Right renal pelvis (tissue), 4 donors: ENCODE data around the gene SETD5. TPM values are rescaled to one million over a fixed set of nuclear protein-coding genes. Genes with fewer than 3 reads are reported as not detected.

Experiments
- DNase-seq, 4 donors: peaks; one replicate each; pipeline ENCODE4 v3.0.0-alpha.2; 2013; ENCODE audit warnings: low read depth in 4 of 4, low spot score in 3 of 4, missing footprints in 1 of 4
- polyA plus RNA-seq, 4 donors: library from polyadenylated mRNA; unstranded; fragments of 120-200 nt; gene quantifications; one replicate each; pipeline ENCODE4 v1.2.1, GENCODE V29; 2013; ENCODE audit not compliant: insufficient read length in 4 of 4

SETD5 gene
- polyA plus RNA-seq, 4 donors, result 106 to 125 (median 111) TPM

DNA sequence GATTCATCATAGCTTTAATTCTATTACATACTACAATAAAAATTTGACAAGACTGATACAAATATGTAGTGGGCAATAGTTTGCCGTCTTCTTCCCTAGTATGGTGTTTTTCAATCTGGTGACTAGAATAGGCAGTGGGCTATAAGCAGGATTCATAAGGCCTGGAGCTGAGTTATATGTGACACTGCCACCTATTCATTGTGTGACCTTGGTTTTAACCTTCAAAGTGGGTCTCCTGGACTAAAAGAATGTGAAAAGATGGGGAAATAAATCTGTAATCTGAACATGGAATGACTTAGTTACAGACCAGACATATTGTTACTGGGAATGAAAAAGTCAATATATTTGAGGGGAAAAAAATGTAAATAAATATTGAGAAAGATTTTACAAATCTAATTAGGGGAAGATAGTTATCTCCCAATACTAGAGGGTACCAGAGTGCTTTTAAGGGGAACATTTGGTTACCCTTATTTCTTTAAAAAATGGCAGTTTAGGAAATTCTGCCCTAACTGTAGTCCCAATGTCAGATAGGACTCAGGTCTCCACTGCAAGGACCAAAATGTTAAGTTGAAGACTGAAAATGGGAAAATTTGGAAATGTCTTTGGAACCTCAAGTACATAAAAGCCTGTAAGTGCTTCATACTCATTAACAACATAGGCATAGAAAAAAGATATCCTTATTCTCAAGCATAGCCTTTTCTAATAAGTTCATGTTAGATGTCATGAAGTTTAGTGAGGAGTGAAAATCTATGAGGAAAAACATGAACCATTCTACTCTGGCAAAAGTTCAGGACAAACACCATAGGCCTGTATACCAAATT lies 10.7 kb upstream of the SETD5 start:
- no peak for DNase-seq

DNA sequence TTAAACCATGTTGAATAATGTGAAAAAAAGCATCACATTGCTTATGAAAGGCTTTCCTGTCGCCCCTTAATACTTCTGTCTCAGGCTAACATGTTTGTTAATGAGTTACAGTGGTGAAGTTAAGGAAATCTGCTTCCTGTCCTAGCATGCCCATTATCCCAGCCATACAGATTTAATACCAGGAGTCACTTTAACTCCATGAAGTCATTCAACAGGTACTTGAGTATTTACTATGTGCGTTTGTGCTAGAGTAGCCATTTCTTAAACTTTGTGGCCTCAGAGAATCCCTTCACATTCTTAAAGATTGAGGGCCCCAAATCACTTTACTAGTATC lies 10.1 kb upstream of the SETD5 start:
- no peak for DNase-seq

DNA sequence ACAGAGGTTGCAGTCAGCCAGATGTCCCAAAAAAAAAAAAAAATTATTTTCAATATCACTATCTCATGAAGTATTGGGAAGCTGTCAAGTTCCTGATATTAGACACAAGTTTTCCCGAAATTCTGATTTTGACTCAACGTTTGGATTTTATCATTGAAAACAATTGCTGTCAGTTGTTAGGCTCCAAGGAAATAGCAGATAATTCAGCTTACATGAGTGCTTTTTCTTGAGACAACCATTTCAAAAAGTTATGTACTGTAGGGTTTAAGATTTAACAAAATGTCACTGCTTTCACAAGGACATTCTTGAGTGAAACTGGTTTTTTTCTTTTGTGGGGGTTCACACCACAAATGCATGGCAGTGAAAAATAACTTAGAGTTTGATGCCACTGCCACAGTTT lies 9.3 kb upstream of the SETD5 start:
- DNase-seq, result no peak

GRCh38 chr3:9388562-9389272 lies 8.7 kb upstream of the SETD5 start:
- DNase-seq, result no peak

DNA sequence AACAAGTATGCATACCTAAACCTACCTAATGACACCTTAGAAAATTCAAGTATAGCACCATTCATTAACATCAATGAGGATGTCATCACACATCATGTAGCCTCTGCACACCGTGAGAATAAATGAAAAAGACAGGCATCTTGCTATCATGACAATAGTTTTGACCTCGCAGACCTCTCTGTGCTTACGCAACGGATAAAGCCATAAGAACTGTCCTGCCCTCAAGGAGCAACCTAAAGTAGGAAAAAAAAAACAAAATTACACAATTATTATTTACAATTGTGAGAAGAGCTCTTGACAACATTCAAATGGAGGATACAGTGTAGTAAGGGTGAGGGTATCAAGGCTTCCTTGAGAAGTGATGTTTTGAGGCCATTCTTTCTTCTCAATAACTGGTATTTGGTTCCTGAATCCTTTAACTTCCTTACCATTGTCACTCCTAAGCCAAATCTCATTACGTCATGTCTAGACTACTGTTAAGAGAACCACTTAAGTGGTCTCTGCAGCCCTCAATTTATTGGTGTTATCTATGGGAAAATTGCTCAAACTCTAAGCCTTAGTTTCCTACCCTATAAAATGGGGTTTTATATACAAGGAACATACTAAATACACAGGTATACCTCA lies 7.0 kb upstream of the SETD5 start:
- DNase-seq, result no peak

DNA sequence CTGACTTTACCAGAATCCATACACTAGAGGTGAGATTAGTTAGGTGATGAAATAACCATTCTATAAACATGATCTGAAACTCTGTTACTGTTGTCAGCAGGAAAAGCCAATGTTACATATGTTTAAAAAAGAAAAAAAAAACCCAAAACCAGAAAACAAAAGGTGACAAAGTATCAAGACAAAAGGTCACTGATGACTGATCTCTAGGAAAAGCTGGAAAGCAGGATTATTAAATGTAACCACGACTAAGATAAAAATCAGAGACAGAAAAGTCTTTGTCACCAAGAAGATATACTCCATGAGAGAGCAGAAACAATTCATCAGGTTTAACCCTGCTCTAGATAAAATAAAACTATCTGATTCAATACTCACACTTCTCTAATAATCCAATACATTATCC lies 5.4 kb upstream of the SETD5 start:
- DNase-seq, result no peak

- DNase-seq, result no peak
Measured at GRCh38 chr3:9395570-9396300, 1.7 kb upstream of the SETD5 start.

DNA sequence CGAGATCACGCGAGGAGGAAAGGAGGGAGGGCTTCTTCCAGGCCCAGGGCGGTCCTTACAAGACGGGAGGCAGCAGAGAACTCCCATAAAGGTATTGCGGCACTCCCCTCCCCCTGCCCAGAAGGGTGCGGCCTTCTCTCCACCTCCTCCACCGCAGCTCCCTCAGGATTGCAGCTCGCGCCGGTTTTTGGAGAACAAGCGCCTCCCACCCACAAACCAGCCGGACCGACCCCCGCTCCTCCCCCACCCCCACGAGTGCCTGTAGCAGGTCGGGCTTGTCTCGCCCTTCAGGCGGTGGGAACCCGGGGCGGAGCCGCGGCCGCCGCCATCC lies 1.1 kb upstream of the SETD5 start:
- DNase-seq, result peak in 1 of 4 donors; percentile 73

- peak; percentile 95 to 98 (median 96) for DNase-seq
Measured at GRCh38 chr3:9396632-9397331, 633 bp upstream of the SETD5 start.

DNA sequence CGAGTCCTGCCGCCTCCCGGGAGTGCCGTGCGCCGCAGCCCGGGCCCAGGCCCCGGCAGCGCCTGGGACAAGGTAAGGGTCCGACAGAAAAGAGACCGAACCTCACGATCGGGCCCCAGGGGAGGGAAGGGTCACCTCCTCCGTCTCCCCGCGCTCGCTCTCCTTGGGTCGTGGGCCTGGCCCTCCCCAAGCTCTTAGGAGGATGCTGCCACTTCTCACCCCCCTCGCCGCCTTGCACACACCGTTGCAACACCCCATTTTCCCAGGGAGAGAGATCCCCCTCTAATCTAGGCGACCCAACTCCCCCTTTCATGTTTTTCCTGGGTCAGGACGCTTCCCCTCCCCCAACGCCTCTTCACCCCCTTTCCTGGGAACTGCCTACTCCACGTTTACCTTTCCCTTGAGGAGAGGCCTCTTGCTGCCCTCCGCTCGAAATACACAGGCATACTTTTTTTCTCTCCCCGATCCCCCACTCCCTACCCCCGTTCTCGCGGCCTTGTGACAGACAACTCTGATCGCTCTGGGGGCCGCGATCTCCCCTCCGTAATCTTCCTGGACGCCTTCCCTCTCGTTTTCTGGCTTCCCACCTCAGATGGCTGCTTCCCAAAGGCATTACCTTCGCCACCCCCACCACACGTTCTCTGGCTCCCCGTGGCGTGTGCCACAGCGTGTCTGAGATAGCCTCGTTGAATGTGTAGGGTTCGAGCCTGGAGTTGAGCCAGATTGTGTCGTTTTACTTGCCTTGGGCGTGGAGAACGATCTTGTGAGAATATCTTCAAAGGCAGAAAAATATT lies 688 bp downstream of the SETD5 start:
- peak in 2 of 4 donors; percentile 23 to 48 for DNase-seq

GRCh38 chr3:9398700-9399336 lies 1.4 kb downstream of the SETD5 start:
- peak in 1 of 4 donors; percentile 27 for DNase-seq

GRCh38 chr3:9399337-9399703 lies 1.9 kb downstream of the SETD5 start:
- DNase-seq, result no peak

GRCh38 chr3:9399746-9400145 lies 2.3 kb downstream of the SETD5 start:
- DNase-seq, result peak; percentile 60 to 77 (median 72)

DNA sequence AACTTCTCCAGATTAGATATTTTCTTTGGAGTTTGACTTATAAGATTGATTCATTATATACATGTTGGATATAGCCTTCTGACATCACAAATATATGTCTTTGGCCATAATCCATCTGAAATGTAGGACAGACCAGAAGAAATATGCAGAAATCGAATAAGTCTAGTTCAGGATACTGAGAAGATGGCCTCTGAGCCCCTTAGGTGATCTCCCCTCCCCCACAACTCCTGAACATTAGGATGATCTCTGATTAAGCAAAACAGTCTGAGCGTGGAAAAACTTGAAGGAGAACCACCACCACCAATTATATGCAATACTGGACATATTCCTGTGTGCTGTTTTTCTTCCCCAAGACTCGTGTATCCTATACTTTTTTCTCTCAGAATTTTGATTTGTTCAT lies 3.2 kb downstream of the SETD5 start:
- DNase-seq, result no peak

- DNase-seq, result no peak
Measured at GRCh38 chr3:9401986-9402385, 4.6 kb downstream of the SETD5 start.

DNA sequence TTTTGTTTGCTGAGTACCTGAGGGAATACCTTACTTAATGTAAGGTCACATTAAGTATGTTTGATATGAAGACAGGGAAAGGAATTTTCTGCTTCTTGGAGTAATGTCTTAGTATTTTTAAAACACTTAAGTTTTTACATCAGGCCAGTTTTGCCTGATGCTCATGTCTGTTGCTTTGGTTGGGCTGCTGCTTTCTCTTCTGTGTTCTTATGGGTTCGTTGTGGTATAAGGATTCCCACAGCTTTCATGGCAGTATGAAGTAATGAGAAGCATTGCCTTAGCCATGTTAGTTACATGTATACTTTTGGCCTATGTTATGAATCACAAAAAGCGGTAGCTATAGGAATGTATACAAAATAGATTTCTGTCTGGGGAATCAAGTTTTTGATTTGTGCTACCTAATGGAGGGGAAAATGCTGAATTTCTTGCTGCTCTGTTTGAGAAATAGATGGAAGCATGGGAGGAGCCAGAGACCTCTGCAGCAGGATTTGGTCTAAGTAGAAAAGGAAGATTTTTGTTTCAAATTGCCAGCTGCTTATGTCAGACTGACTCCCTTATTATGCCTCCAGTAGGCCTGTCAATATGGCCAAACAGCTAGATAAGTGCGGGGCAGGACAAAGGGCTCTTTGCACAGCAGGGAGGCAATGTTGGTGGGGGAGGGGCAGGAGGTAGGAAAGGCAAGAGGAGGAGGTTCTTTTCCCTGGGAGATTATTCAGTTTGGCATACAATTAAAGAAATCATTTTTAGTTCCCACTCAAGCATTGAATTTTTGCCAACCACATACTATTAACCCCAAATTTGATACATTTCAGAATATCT lies 5.2 kb downstream of the SETD5 start:
- no peak for DNase-seq

GRCh38 chr3:9403463-9403862 lies 6.0 kb downstream of the SETD5 start:
- no peak for DNase-seq

DNA sequence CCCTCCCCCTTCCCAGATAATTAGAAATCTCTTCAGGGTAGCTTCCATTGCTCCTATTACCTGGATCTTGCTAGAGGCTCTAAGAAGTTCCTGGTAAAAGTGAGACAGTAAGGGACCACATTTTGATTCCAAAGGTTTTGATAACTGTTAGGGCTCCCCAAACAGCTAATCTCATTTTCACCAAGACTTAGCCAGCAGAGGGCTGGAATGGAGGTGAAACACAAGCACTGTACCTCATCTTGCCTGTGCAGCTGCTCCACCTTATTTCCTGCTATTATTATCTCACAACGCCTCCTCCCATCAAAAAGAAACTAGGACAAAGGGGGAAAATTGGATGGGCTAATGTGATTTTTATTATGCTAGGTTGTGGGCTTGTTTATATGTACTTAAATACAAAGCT lies 7.3 kb downstream of the SETD5 start:
- no peak for DNase-seq

DNA sequence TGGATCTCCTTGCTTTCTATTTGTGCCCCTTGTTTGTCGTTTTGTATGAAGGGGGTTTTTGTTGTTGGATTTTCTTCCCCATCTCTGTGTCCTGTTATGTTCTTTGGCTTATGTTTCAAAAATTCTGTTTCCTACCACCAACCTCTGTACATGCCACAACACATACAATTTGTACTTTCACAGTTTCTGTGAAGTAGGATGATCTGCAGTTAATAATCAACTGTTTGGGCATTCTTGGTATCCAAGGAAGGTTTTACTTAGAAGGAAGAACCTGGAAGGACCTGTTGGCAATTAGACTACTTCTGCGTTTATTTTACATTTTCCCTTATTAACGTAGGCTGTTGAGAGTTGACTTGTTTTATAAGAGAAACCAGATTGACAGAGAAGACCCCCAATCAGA lies 8.3 kb downstream of the SETD5 start:
- DNase-seq, result no peak
